Fibroblast of upper back skin (primary cell): Measurements from ENCODE around the gene PCSK5.
"Not testable (repeated sequence)": the region's sequence is repeated elsewhere in the genome, so short reads cannot be mapped to it uniquely, and the experiment has no call there.

Experiments
- DNase-seq: peaks from one replicate; pipeline ENCODE4 v3.0.0-alpha.2; 2013

Gene PCSK5

DNA sequence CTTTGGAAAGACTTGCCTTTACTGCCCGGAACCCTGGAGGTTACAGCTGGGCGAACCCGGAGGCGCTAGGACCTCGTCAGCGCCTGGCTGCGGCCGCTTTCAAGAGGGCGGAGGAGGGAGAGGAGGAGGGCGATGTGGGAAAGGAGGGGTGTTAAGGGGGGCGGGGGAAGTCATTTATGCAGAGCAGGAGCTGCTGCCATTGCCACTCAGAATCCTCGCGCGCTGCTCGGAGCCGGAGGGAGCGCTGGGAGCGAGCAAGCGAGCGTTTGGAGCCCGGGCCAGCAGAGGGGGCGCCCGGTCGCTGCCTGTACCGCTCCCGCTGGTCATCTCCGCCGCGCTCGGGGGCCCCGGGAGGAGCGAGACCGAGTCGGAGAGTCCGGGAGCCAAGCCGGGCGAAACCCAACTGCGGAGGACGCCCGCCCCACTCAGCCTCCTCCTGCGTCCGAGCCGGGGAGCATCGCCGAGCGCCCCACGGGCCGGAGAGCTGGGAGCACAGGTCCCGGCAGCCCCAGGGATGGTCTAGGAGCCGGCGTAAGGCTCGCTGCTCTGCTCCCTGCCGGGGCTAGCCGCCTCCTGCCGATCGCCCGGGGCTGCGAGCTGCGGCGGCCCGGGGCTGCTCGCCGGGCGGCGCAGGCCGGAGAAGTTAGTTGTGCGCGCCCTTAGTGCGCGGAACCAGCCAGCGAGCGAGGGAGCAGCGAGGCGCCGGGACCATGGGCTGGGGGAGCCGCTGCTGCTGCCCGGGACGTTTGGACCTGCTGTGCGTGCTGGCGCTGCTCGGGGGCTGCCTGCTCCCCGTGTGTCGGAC, at the start of gene PCSK5:
PCSK5 (plus strand) TSS at position 202 of the 805 bp plus-strand sequence; CDS start at position 711, 509 bp downstream.
- peak; percentile 95 for DNase-seq

DNA sequence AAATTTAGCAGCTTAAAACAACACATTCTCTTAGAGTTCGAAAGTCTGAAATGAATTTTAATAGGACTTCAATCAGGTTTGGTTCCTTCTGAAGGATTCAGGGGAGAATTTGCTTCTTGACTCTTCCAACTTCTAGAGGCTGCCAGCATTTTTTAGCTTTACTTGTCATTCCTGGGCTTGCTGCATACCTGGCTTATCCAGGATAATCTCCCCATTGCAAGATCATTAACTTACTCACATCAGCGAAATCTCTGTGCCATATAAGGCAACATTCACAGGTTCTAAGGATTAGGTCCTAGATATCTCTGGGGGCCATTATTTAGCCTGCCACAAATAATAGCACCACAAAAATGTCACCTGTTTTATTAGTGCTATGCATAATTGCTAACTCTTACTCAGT, 46.2 kb upstream of the PCSK5 start:
- no peak for DNase-seq

DNA sequence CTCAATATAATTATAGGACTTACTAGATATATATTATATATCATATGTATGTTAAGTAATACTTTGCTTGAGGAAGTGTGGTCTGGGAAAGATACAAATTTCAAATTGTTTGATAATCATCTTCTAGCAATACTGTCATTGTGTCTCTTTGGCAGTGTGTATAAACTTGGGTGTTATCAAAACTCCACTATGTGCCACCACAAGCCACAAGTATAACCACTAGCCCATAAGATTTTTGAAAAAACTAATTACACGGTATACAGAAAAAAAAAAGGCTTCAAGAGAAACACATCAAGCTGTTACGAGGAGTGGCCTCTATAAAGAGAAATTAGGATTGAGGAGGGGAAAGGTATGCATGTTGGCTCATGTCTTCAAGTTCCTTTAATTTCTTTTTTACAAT, 44.7 kb upstream of the PCSK5 start:
- no peak for DNase-seq

DNA sequence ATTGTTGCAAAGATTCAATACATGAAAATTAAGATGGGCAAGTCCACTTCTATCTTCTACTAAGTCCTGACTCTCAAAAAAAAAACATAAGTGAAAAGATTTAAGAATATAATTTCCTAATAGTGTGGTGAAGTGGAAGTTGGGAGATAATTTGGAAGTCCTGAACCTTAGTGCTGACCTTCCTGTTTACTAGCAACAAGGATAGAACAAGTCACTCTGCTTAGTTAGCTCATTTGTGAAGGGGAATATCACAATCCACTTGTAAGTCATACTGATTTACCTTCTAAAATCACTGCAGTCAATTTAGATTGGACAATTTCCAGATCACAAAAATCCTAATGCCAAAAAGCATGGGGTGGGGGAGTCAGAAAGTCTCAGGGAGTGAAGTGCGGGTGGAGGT, 43.4 kb upstream of the PCSK5 start:
- DNase-seq = no peak

DNA sequence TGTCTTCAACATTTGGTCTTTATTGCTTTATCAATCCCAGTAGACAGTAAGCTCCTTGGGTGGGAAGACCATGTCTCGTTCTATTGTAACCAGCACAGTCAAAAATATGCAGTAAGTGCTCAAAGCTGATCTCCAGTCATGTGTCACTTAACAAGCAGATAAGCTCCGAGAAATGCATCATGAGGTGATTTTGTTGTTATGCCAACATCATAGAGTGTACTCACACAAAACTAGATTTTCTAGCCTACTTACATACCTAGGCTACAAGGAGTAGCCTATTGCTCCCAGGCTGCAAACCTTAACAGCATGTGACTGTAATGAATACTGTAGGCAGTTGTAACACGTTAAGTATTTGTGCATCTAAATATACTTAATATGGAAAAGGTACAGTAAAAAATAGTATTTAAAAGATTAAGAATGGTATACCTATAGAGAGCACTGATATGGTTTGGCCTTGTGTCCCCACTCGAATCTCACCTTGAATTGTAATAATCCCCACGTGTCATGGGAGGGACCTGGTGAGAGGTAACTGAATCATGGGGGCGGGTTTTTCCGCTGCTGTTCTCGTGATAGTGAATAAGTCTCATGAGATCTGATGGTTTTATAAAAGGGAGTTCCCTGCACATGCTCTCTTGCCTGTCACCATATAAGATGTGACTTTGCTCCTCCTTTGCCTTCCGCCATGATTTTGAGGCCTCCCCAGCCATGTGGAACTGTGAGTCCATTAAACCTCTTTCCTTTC, 39.8 kb upstream of the PCSK5 start:
- DNase-seq = no peak

DNA sequence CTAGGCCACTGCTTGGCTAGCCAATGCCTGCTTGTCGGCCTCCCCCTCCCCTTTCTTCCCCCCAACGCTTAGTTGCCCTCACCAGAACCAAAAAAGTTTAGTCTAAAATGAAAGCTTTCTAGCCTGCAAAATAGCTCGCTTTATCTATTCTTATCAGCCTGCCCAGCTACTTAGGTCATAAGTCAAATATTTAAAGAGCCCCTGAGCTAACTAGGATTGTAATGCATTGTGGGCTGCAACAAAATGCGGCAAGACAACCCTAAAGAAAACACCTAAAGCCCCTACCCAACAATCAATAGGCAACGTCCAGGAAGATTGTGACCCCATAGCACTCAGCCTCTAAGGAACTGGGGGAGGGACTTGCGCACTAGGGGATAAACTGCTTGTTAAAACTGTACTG, 38.6 kb upstream of the PCSK5 start:
- DNase-seq = no peak

DNA sequence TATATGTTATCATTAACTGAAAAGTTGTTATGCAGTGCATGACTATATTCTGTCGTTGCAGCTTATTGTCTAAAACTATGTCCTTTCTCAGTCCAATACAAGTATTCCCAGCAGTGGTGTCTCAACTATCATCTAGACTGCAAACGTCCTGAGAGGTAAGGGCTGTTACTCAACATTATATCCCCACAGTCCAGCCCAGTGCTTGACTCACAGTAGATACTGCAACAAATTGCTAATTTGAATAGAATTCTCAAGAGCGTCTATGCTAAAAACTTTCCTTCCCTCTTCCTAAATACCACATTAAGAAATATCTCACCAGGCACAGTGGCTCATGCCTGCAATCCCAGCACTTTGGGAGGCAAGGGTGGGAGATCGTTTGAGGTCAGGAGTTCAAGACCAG, 37.7 kb upstream of the PCSK5 start:
- DNase-seq = no peak

- peak; percentile 30 for DNase-seq
Observed at GRCh38 chr9:75855509-75855908, 35.0 kb upstream of the PCSK5 start.

GRCh38 chr9:75858497-75859092, 31.9 kb upstream of the PCSK5 start:
- no peak for DNase-seq

GRCh38 chr9:75864266-75864665, 26.2 kb upstream of the PCSK5 start:
- DNase-seq = no peak

DNA sequence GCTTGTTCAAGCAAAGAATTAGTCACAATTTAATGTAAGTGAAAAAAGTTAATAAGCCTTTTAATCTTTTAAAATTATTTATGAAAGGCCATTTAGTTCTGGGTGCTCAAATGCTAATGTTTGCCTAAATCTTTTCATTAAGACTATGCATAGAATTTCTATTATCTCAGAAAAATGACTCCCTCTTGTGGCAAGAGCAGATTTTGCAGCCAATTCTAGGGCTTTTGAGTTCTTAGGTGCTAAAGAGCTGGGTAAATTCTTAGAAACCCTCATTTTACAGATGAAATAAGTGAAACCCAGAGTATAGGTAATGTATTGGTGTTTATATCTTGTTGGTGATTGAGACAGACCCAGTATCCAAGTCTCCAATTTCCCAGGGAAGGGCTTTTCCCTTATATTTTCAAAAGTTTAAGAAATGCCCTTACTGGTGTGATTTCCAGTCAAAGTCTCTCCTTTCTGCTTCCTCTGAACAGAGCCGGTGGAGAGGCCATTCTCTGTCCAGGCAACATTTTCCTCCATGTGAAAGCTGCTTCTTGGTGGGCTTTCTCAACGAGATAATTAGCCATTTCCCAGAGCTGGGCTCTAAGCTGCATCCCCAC, 24.1 kb upstream of the PCSK5 start:
- peak; percentile 57 for DNase-seq

- not testable (repeated sequence) for DNase-seq
Observed at GRCh38 chr9:75868526-75868925, 21.9 kb upstream of the PCSK5 start.

DNA sequence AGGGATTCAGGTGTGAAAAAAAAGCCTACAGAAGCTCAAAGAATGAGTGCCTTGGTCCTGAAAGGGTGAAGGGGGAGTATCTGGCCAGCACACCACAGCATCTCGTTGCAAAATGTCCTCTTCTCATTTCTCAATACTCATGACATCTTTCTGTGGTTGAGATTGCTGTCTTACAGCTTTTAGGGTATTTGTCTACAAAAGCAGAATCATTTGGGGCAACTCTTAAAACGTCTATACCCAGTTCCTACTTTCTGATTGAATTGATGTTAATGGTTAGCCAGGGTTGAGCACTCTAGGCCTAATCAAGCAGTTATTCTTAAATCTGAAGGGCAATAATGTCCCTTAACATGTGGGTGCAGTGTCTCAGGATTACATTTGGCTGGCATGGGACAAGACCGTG, 21.2 kb upstream of the PCSK5 start:
- DNase-seq = no peak

- no peak for DNase-seq
Observed at GRCh38 chr9:75870450-75870849, 20.0 kb upstream of the PCSK5 start.

DNA sequence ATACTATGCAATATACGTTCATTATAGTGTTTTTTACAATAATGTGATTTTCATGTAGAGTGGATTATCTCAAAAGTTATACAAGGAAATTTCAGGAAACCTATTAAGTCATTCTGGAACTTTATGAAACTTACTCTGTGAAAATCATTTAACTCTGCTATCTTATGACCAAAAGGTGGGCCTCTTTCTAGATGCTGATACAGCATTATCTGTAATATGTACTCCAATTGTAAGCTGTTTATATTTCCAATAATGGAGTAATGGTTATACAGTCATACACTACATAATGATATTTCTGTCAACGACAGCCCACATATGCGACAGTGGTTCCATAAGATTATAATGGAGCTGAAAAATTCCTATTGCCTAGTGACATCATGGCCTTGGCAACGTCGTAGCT, 18.8 kb upstream of the PCSK5 start:
- no peak for DNase-seq

- no peak for DNase-seq
Observed at GRCh38 chr9:75873712-75874111, 16.8 kb upstream of the PCSK5 start.

DNA sequence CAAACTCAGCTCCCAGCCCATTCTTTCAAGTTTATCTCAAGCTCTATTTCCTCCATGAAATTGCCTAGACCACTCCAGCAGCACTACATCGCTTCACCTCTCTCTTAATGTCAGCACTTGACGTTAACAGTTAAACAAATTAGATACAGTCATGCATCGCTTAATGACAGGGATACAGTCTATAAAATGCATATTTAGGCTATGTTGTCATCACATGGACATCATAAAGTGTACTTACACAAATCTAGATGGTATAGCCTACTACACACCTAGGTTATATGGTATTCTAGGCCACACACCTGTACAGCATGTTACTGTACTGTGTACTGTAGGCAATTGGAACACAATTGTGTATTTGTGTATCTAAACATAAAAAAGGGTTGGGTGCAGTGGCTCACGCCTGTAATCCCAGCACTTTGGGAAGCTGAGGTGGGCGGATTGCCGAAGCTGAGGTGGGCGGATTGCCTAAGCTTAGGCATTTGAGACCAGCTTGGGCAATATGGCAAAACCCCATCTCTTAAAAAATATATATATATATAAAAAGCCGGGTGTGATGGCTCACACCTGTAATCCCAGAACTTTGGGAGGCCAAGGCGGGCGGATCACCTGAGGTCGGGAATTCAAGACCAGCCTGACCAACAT, 13.4 kb upstream of the PCSK5 start:
- no peak for DNase-seq

- no peak for DNase-seq
Observed at GRCh38 chr9:75878488-75878860, 12.0 kb upstream of the PCSK5 start.

DNA sequence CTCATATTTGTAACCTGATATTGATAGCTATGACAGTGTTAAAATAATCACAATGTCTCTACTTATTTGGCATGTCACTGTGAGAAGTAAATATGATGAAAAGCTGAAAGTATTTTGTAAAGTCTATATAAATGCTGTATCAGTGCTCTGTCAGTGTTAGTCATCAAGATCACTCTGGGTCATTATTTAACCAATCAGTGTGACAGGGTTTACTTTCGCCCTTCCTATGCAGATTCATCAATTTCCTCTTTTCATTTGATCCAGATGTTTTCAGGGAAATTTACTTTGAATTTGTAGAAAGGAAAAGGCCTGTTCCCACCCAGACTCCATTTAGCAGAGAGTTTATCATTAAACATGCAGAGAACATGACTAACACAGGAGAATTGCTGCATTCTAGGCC, 9.9 kb upstream of the PCSK5 start:
- DNase-seq = peak; percentile 63

- DNase-seq = no peak
Observed at GRCh38 chr9:75881761-75882160, 8.7 kb upstream of the PCSK5 start.

GRCh38 chr9:75885652-75886051, 4.8 kb upstream of the PCSK5 start:
- DNase-seq = peak; percentile 82

GRCh38 chr9:75889577-75889976, 896 bp upstream of the PCSK5 start:
- DNase-seq = no peak

GRCh38 chr9:75889977-75890471, 449 bp upstream of the PCSK5 start:
- peak; percentile 66 for DNase-seq
